ENCODE measurements around the gene VAT1.
A peak's percentile ranks its signal among the peaks of the same experiment; 100 is the strongest.

The VAT1 gene

DNA sequence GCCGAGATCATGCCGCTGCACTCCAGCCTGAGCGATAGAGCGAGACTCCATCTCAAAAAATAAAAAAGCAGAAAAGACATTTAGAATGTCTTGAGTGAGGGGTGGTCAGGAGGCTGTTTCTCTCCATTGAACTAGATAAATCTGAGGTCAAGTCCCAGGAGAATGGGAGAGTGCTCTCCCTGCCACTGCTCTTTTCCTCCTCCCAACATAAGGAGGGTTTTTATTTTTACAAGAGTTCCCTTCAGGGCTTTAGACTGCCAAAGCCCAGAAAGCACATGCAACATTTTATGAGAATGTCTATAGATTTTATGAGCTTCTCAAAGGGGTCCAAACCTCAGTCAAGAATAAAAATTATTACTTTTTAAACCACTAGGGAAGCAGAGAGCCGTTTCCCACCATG lies 4.4 kb upstream of the VAT1 start:
- no peak for DNase-seq

DNA sequence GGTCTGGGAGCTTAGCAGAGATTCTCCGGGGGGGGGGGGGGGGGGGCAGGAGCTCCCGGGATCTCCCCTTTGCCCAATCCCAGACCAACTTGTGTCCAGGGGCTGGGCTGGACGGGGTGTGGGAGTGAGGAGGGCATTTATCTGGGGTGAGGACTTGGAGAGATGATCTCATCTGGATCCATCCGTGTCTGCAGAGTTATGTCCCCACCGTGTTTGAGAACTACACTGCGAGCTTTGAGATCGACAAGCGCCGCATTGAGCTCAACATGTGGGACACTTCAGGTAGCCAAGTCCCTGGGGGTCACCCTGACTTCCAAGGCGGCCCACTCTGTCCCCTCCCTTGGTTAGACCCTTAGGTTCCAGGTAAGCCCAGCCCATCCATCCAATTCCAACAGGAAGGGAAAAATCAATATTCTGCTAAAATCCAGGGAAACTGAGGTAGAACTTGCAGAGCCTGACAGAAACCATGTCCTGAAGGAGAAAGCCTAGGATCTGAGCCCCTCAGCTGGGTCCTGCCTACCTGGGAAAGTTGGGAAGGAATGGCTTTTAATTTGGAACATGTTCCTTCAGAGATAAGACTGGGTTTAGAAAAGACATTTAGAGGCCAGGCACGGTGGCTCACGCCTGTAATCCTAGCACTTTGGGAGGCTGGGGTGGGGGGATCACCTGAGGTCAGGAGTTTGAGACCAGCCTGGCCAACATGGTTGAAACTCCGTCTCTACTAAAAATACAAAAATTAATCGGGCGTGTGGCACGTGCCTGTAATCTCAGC lies 3.8 kb upstream of the VAT1 start:
- DNase-seq = no peak

DNA sequence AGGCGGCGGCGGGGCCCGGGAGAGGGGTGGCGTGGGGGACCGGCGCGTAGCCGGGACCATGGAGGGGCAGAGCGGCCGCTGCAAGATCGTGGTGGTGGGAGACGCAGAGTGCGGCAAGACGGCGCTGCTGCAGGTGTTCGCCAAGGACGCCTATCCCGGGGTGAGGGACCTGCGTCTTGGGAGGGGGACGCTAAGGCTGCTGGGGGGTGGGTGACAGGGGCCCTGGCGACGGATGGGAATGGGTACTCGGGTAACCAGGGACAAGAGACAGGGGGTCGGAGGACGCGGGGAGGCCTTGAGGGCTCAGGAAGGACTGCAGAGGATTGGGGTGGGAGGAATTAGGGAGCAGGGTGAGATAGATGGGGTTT lies 3.1 kb upstream of the VAT1 start:
- no peak for DNase-seq

DNA sequence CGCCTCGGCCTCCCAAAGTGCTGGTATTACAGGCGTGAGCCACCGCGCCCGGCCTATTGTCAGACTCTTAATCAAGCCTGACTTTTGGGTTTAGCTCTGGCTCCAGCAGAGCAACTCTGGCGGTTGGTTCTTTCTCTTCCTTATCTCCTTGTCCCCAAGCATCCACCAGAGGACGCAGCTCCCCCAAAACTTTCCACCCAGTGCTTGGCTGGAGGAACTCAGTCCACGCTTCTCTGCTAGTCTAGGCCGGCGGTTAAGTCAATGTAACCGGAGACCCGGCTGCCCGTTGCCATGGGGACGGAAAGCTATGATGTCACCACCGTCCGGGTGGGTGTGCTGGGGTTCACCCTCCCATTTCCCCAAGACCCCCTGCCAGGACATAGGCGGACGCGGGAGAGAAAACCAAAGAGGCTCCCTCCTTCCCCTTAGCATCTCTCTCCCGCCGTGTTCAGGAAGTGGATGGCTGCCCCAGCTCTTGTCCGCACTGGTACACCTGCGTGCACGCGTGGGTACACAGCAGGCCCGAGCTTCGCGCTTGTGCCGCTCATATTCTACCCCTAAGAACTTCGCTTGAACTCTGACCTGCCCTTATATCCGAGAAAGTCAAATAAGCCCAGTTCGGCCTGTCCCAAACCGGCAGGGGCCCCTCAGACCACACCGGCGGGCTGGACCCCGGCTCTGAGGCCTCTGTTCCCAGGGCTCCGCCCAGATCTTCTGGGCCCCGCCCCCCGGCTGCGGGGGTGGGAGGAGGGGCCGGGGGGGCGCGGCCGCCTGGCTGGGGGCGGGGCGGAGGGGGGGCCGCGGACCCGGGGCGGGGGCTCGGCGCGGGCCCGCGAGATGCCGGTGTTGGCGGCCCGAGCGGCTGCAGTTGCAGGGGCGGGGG lies 2.5 kb upstream of the VAT1 start, which contains the start of gene RND2:
RND2 (plus strand) TSS at position 825 of the 883 bp plus-strand sequence. CDS start 117 bp downstream, outside the sequence.
- DNase-seq = peak; percentile 90

DNA sequence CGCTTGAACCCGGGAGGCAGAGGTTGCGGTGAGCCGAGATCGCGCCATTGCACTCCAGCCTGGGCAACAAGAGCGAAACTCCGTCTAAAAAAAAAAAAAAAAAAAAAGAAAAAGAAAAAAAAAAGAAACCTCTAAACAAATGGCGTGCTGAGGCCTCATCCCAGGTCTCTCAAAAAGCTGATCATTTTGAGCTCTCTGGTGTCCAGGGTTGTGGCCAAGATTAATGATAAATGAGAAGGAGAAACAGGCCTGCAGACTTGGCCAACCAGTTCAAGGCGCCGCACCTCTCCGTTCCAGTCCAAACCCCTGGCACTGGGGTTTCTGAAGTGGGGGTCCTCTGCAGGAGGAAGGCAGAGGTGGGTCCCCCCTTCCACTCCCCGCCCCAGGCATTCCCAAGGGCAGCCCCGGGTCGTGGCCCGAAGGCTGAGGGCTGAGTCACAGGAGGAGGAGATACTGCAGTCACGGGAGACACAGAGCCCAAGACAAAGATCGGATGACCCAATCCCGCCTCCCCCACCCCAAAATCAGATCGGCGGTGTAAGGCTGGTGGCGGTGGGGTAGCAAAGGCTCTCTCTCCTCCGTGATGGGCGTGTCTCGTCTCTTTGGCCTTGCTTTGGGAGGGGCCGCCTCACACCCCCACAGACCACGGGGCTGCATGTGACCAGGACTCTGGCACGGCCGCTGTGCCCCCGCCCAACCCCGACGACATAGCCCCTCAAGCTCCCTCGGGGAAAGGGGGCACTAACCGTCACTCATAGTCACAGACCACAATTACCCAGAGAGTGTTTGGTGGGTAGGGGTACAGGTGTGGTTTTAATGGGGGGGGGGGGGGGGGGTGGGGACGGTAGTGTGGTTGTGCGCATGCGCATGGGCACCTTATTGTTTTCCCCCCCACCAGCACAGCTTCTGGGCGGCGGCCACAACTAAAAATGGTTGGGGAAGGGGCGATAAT lies 1.1 kb downstream of the VAT1 start:
- DNase-seq = no peak

DNA sequence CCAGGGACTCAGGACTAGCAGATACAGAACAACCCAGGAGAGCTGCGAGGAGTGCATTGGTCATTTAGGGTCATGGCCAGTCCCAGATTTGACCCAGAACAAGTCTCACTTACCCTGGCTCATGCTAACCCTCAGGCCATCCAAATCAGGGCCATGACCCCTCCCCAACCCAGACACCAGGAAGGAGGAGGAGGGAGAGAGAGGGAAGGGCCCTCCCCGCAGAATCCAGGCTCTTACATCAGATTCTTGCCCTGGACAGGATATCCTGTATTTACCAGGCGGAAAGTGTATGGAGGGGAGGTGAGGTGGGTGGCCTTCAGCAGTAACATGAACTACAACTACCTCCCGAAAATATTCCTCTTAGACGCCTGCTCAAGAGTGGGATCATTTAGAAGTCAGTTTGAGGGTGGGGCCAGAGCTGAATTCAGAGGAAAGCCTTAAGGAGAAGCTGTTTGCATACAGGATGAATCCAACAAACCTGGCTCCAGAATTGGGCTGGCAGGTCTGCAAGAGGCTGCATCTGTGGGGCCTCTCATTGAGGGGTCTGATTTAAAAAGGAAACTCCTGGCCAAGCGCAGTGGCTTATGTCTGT lies 2.1 kb downstream of the VAT1 start:
- no peak for DNase-seq

DNA sequence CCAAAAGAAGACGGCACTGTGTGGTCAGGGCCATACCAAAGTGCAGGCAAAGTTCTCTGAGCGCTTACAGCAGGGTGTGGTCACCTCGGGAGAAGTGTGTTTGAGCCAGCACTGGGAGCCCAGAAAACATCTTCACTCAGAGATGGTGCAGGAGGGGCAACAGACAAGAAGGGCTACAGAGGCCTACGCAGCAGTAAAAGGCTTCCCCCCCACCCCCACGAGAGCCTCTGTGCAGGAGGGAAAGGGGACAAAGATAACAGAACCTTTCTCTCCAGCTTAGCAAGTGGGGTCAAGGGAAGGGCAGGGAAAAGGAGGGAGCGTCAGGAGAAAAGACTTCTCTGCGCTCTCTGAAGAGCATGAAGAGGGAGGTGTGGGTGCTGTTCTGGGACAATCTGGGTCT lies 2.8 kb downstream of the VAT1 start:
- no peak for DNase-seq

DNA sequence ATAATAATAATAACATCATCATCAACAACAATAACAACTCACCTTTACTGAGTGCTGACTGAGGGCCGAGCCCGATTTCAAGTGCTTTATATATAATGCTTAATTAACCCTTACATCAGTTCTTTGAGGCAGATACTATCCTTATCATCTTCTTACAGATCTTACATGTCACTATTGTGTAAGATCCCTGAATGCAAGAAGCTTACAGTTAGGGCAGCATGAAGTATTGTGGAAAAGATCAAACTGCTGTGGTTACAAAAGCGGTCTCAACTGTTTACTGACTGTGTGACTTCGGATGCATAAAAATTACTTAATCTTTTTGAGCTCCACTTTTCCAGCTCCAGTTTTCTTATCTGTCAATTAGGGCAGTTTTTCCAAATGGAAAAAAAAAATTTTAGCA lies 3.3 kb downstream of the VAT1 start:
- DNase-seq = no peak

DNA sequence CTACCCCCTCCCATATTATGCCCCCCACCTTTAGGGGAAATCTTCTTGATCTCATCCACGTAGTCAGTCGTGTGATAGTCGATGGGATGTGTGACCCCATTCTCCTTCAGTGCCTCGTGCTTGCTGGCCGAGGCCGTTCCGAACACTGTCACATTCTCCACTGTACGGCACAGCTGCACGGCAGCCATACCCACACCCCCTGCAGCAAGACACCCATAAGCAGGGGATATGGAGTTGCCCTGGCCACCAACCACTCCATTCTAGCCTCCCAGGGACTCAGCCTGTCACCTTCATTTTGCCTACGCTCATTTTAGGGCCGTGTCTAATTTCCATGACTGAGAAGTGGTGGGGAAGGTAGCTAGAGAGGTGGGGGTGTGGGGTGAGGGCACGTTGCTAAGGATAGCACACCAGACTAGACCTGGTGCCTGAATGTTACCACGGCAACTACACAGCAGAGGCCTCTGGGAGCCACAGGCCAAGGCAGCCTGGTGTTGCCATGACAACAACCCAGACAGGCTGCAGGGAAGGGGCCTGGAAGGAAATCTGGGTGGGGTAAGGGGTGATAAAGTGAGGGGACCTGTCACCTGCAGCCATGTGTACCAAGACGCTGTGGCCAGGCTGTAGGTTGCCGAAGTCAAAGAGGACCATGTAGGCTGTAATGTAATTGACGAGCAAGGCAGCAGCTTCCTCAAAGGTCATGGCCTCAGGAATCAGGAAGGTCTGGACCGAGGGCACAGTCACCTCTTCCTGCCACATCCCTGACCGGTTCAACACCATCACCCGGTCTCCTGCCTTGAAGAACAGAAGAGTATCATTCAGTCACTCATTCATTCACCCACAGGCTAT lies 4.0 kb downstream of the VAT1 start:
- no peak for DNase-seq

DNA sequence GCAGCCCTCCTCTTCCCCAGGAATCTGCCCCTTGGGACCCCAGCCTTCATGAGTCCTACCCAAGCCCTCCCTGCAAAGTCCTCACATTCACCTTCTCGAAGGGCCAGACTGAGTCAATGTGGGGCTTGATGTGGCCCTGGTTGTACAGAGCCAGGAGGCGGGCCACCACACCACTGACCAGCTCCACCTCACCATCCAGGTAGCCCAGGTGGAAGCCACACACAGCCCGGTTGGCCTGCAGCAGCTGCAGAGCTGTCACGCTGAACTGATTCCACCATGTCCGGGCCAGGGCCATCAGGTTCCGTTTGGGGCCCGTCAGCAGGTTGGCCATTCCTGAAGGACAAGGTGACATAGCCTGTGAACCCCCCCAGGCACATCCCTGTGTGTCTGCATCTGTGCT lies 6.0 kb downstream of the VAT1 start:
- no peak for DNase-seq

DNA sequence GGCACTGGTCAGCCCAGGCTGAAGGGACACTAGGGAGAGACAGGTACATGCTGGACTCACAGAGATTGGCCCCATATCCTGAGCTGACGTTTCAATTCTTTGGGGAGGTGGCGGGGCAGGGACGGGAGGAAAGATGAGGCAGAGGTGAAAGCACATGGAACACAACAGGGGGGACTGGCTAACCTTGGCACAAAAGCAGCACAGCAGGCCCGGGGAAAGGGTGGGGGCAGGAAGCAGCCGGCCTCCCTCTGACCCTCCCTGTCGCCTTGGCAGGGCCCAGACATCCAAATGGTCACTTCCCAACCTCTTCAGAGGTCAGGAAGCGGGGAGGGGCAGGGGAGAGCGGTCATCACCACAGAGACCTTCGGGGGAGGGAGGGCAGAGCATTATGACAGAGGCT lies 6.6 kb downstream of the VAT1 start:
- no peak for DNase-seq

DNA sequence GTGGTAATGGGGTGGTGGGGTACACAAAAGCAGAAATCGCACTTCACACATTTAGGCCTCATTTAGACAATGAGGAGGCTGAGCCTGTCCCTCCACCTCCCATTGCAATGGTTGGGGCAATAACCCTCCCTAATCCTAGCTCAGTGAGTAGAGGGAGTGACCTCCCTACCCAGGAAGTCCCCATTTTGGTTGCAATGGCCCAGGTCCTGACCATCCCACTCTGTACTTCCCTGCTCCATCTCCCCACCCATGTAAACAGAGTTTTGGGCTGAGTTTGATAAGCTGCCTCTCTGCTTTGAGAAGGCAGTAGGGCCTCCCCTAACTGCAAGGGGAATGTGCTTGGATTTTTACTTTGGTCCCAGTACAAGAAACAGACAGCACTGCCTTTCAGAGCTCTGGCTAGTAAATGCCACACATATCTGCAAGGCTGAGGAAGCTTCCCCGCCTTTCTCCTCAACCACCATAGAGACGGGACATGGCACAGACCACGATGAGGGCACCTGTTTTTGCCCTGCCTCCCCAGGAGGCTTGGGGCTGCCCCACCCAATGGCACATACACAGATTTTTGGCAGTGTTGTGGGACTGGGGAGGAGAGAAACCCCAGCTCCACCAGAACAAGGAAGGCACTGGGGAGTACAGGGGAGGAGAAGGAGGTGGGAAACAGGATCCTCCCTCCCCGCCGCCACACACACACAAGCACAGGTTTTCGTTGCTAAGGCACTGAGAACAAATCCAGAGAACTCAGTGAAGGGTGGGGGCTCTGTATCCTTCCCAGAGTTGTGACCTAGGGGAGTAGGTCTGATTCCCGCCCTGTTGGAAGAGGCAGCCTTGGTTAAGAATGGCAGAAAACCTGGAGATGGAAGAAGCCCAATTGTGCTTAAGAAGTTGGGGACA lies 7.3 kb downstream of the VAT1 start:
- no peak for DNase-seq

DNA sequence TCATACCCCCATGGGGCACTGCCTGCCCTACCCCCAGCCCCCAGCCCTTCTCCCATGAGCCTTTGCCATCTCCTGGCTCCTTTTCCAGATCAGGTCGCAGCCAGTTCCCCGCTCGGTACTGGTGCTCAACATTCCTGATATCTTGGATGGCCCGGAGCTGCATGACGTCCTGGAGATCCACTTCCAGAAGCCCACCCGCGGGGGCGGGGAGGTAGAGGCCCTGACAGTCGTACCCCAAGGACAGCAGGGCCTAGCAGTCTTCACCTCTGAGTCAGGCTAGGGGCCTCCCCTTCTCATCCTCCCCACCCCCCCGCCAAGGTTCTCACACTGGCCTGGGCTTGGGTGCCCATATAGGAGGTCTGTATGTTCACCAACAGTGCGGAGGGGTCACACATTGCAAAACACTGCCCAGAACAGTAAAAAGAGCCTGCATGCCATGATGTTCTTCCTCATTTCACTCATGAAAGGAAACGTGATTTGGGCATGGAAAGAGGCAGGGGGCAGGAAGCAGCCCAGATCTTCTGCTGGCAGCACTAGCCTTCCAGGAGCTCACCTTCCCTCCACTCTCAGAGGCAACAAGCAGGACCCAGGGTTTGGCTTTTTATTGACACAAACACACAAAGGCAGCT lies 8.1 kb downstream of the VAT1 start:
- no peak for DNase-seq

DNA sequence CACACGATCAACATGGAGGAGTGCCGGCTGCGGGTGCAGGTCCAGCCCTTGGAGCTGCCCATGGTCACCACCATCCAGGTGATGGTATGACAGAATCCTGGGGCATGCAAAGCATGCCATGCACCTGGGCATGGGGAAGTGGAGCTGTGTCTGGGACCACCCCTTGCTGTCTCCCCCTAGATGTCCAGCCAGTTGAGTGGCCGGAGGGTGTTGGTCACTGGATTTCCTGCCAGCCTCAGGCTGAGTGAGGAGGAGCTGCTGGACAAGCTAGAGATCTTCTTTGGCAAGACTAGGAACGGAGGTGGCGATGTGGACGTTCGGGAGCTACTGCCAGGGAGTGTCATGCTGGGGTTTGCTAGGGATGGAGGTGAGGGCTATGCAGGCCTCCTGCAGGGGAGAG lies 8.9 kb downstream of the VAT1 start:
- DNase-seq = no peak

DNA sequence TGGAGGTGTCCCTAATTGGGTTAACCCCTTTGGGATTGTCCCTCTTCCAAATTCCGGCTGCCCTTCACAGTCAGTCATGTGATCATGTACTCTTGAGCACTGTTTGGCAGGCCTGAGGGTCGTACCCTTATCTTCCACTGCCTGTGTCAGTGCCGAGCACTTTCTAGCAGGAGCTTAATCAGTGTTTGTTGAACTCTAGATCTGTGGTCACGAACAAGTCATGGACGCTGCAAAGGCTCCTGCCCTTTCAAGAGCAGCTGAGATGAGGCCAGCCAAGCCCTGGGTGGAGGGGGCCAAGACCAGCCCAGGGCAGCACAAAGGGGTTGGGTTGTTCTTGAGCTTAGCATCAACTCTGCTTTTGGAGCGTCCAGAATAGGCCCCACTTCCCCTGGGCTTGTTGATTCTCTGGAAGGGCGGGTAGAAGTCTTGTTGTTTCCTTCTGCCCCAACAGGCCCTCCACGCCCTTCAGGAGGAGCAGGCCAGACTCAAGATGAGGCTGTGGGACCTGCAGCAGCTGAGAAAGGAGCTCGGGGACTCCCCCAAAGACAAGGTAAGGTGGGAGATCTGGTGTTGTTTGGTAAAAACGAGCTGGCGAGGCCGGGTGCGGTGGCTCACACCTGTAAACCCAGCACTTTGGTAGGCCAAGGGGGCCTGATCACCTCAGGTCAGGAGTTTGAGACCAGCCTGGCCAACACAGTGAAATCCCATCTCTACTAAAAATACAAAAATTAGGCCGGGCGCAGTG lies 10.3 kb downstream of the VAT1 start:
- no peak for DNase-seq

DNA sequence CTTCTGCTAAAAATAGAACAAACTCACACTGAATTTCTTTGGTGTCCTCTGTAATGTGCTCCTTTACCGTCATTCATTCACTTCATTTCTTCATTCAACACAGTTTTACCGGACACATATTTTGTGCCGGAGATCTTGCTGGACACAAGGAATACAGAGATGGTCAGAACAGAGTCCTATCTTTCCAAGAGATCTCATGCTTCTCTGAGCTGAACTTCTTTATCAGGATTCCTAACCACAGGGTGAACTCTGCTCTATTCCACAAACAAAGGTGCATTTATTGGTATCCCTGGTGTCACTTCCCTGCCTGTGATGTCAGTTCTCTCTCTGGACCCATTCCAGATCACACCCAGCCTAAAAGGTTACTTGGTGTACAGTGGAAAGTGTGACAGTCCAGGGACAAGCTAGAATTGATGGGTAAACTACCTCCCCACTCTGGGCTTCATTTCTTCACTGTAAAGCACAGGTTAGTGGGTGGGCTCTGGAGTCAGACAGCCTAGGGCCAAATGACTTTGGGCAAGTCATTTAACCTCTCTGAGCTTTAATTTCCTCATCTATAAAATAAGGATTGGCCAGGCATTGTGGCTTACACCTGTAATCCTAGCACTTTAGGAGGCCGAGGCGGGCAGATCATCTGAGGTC lies 11.4 kb downstream of the VAT1 start:
- no peak for DNase-seq

DNA sequence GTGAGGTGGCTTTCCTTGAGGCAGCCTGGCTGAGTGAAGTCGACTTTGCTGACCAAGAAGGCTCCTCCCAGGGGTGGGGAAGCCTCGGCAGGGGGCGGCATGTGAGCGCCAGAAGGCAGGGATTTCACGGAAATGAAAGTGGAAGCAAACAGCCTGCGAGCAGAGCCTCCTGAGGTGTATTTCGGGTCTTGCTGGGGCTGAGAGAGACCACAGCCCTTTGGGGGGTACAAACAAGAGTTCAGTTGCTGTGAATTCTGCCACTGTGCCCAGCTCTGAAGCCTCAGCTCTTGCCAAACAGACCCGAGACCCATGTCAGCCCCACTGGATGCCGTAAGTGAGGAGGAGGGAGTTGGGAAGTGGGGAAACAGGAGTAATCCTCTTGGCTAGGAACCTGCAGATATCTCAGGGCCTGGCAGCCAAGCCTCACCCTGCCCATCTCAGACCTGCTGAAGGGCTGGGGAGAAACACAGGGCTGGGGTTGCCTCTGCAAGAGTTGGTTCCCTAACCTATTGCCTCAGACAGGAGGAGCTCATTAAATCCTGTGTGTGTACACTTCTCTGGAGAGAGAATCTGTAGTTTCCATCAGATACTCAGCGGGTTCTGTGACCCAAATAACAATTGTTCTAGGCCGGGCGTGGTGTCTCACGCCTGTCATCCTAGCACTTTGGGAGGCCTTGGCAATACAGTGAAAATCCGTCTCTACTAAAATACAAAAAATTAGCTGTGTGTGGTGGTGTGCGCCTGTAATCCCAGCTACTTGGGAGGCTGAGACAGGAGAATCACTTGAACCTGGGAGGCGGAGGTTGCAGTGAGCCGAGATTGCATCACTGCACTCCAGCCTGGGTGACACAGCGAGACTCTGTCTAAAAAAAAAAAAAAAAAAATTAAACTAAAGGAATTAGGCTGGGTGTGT lies 15.3 kb downstream of the VAT1 start, which contains the start of gene IFI35:
IFI35 (plus strand) TSS at position 146 of the 913 bp plus-strand sequence; CDS start at position 310, 164 bp downstream.
- no peak for DNase-seq

All from NCI-H1436 treated with DMSO at 0.1 percent for 48 hours (cell line).